Keratinocyte (primary cell): Measurements from ENCODE around the gene GTF3C1. TPM values are rescaled to one million over a fixed set of nuclear protein-coding genes. Genes with fewer than 3 reads are reported as not detected.

Experiments
- DNase-seq: peaks from one replicate; pipeline ENCODE4 v3.0.0-alpha.2; 2011; ENCODE audit warnings: low read depth, missing footprints, low spot score
- FAIRE-seq: peaks from 2 replicates; lab custom pipeline; 2011; peaks lifted over from hg19 to GRCh38; lab: Jason Lieb, UNC
- H2AFZ ChIP-seq: 2 replicates; pipeline ENCODE4 v1.6.0; 2012; ENCODE audit warnings: low read length, control low read depth, inconsistent platforms; ENCODE audit not compliant: control insufficient read depth
- H3K27ac ChIP-seq: 2 replicates; pipeline ENCODE4 v1.5.1; 2011; ENCODE audit warnings: low read length; ENCODE audit not compliant: control insufficient read depth, insufficient read depth
- H3K27me3 ChIP-seq: 3 replicates; pipeline ENCODE4 v1.6.0; 2011; ENCODE audit warnings: low read length; ENCODE audit not compliant: control insufficient read depth, insufficient read depth; ENCODE audit errors: extremely low read depth
- H3K36me3 ChIP-seq, 2 experiments: 2 replicates in 1 of 2; 3 replicates in 1 of 2; pipeline ENCODE4 v1.5.1; 2011; ENCODE audit warnings: low read length in 2 of 2, mild to moderate bottlenecking in 1 of 2; ENCODE audit not compliant: control insufficient read depth in 2 of 2, insufficient read depth in 2 of 2; ENCODE audit errors: extremely low read depth in 1 of 2
- H3K4me1 ChIP-seq: 3 replicates; pipeline ENCODE4 v1.5.1; 2011; ENCODE audit warnings: low read length; ENCODE audit not compliant: control insufficient read depth, insufficient read depth; ENCODE audit errors: extremely low read depth
- H3K4me2 ChIP-seq: 3 replicates; pipeline ENCODE4 v1.6.0; 2011; ENCODE audit warnings: low read depth, low read length; ENCODE audit not compliant: control insufficient read depth, insufficient read depth; ENCODE audit errors: extremely low read depth
- H3K4me3 ChIP-seq, 3 experiments: fragments of 200-600 bp in 1 of 3; sonication (generic) in 1 of 3; 2 replicates in 2 of 3; 3 replicates in 1 of 3; pipeline ENCODE4 v1.5.1; 2011 to 2016; ENCODE audit warnings: low read length in 3 of 3, mild to moderate bottlenecking in 3 of 3, control low read depth in 2 of 3, inconsistent platforms in 1 of 3, low read depth in 1 of 3, mixed read lengths in 1 of 3, mixed run types in 1 of 3, moderate library complexity in 1 of 3; ENCODE audit not compliant: control insufficient read depth in 2 of 3, insufficient read depth in 2 of 3; ENCODE audit errors: extremely low read depth in 1 of 3
- H3K79me2 ChIP-seq: 2 replicates; pipeline ENCODE4 v1.6.0; 2012; ENCODE audit warnings: low read length; ENCODE audit not compliant: control insufficient read depth, insufficient read depth
- H3K9ac ChIP-seq: 3 replicates; pipeline ENCODE4 v1.6.0; 2011; ENCODE audit warnings: low read length; ENCODE audit not compliant: control insufficient read depth, insufficient read depth; ENCODE audit errors: extremely low read depth
- H3K9me1 ChIP-seq: 3 replicates; pipeline ENCODE4 v1.6.0; 2011; ENCODE audit warnings: low read length; ENCODE audit not compliant: control insufficient read depth, insufficient read depth; ENCODE audit errors: extremely low read depth
- H3K9me3 ChIP-seq: 2 replicates; pipeline ENCODE4 v1.5.1; 2012; ENCODE audit warnings: low read depth, low read length; ENCODE audit not compliant: control insufficient read depth
- H4K20me1 ChIP-seq: 3 replicates; pipeline ENCODE4 v1.6.0; 2011; ENCODE audit warnings: low read length; ENCODE audit not compliant: control insufficient read depth, insufficient read depth; ENCODE audit errors: extremely low read depth
- CTCF ChIP-seq, 3 experiments: IDR thresholded peaks in 1 of 3; conservative IDR thresholded peaks in 1 of 3; optimal IDR thresholded peaks in 1 of 3; 2 replicates in 2 of 3; 3 replicates in 1 of 3; pipeline versions ENCODE3 to v1.5.1; 2011; ENCODE audit warnings: low read length in 3 of 3, mild to moderate bottlenecking in 3 of 3, moderate library complexity in 2 of 3, control low read depth in 1 of 3, inconsistent platforms in 1 of 3; ENCODE audit not compliant: insufficient read depth in 2 of 3; ENCODE audit errors: extremely low read depth in 1 of 3
- EZH2 ChIP-seq: IDR thresholded peaks from one replicate; pipeline ENCODE4 v1.6.1; 2012; ENCODE audit warnings: inconsistent platforms, mild to moderate bottlenecking, low read length, moderate library complexity
- dilution Hi-C: fragments of 300-500 bp; cut with MboI; formaldehyde crosslinking; loops from one replicate; pipeline ENCODE4 v1.7.0; 2020; ENCODE audit warnings: low sequenced_read_pairs; ENCODE audit not compliant: extremely low pct_ligation_motif_present
- polyA plus RNA-seq, 5 experiments: library from polyadenylated mRNA; depleted of rRNA in 3 of 5; stranded (reverse) in 3 of 5; stranded (forward) in 1 of 5; unstranded in 1 of 5; fragments of >200 nt; gene quantifications; 1 replicate in 1 of 5; 2 replicates in 3 of 5; 3 replicates in 1 of 5; pipeline versions ENCODE4 v1.2.1 to v1.2.3, GENCODE V29; 2011 to 2012; ENCODE audit warnings: missing spikeins in 2 of 5, low read depth in 1 of 5, low replicate concordance in 1 of 5

GTF3C1 gene
- polyA plus RNA-seq, 1 donor (not counting 4 experiments of a cell fraction or from before 2014, with no cell fraction given) = 23.5 TPM

- Histone ChIP-seq H3K79me2 (no peaks in the 10 kb centered on the region), H3K9ac (no peak overlapping the region), H3K4me2 (no peak overlapping the region), H3K36me3 (peaks cover 5 to 22% of the 10 kb centered on the region in 2 experiments), H3K27me3 (no peaks in the 10 kb centered on the region), H2AFZ (no peak overlapping the region), H3K9me3 (no peaks in the 10 kb centered on the region), H3K4me1 (no peaks in the 10 kb centered on the region), H3K9me1 (peaks cover 4% of the 10 kb centered on the region), H3K4me3 (no peak overlapping the region), H4K20me1 (no peaks in the 10 kb centered on the region), H3K27ac (no peak overlapping the region)
- FAIRE-seq (no peak), DNase-seq (no peak)
- dilution Hi-C loops = no loop called here
- no peak for TF ChIP-seq CTCF (optimal IDR thresholded peaks at IDR 0.05 in 1 of 3, IDR thresholded peaks at IDR 0.05 in 1 of 3, conservative IDR thresholded peaks at IDR 0.05 in 1 of 3; ENCODE audit: extremely low read depth in 1 of 3, insufficient read depth in 2 of 3, low read length in 3 of 3)
- TF ChIP-seq EZH2 = no peak
These were observed 27.5 kb downstream of the GTF3C1 start for GRCh38 chr16:27522173-27522707.

GRCh38 chr16:27520982-27521673 is 28.6 kb downstream of the GTF3C1 start:
- Histone ChIP-seq H3K36me3 (peaks cover 3 to 22% of the 10 kb centered on the region in 2 experiments), H3K27ac (no peak overlapping the region)
- dilution Hi-C loops = no loop called here

More at GRCh38 chr16:27520982-27521673, 28.6 kb downstream of the GTF3C1 start:
- Histone ChIP-seq H3K9me3 (no peaks in the 10 kb centered on the region), H3K79me2 (no peaks in the 10 kb centered on the region), H2AFZ (no peak overlapping the region), H3K4me1 (no peaks in the 10 kb centered on the region), H3K4me3 (no peak overlapping the region), H3K9me1 (peaks cover 4% of the 10 kb centered on the region), H3K4me2 (no peak overlapping the region), H3K27me3 (no peaks in the 10 kb centered on the region), H3K9ac (no peak overlapping the region), H4K20me1 (no peaks in the 10 kb centered on the region)
- FAIRE-seq (no peak), DNase-seq (no peak)
- TF ChIP-seq CTCF (optimal IDR thresholded peaks at IDR 0.05 in 1 of 3, IDR thresholded peaks at IDR 0.05 in 1 of 3, conservative IDR thresholded peaks at IDR 0.05 in 1 of 3; ENCODE audit: extremely low read depth in 1 of 3, insufficient read depth in 2 of 3, low read length in 3 of 3) (no peak), EZH2 (no peak)
